ENCODE measurements around the gene ATP5MC3. TPM values are rescaled to one million over a fixed set of nuclear protein-coding genes. Genes with fewer than 3 reads are reported as not detected.

Gene ATP5MC3
- total RNA-seq, 1 donor from 2014 or later = 133 TPM

DNA sequence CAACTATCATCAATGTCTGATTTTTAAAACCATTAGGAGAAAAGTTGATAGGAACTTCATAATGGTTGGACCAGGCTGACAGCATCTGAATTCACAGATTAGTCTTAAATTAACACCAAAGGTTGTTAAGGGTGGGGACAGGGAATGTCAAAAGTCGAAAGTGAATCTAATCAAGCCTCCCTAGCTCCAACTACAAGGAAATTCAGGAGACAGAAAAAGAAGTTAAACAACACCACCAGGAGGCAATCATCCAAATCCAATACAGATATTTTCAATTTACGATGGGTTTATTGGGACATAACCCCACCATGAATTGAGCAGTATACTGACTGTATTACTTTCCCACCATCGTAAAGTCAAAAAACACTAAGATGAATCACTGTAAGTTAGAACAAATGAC, 46.3 kb downstream of the ATP5MC3 start:
- ATAC-seq (no peak), DNase-seq (no peak)
- Histone ChIP-seq H3K27me3 (ENCODE audit: low read depth) (no peaks in the 10 kb centered on the region), H3K4me3 (no peak overlapping the region), H3K36me3 (peaks cover 28% of the 10 kb centered on the region), H3K27ac (no peak overlapping the region), H3K9me3 (no peaks in the 10 kb centered on the region), H3K4me1 (no peaks in the 10 kb centered on the region)
- intact Hi-C loops (cut with DNase I) = no loop called here
- TF ChIP-seq CTCF (IDR thresholded peaks at IDR 0.05) = no peak

- ATAC-seq (no peak), DNase-seq (no peak)
- intact Hi-C loops (cut with DNase I) = no loop called here
- peaks cover 40% of the 10 kb centered on the region for H3K36me3 ChIP-seq
- TF ChIP-seq CTCF (IDR thresholded peaks at IDR 0.05) = no peak
- no peaks in the 10 kb centered on the region for H3K27me3 ChIP-seq (ENCODE audit: low read depth)
- no peak overlapping the region for H3K27ac ChIP-seq
- H3K9me3 ChIP-seq = no peaks in the 10 kb centered on the region
- no peak overlapping the region for H3K4me3 ChIP-seq
- no peaks in the 10 kb centered on the region for H3K4me1 ChIP-seq
Measured at GRCh38 chr2:175131252-175131651, 50.3 kb downstream of the ATP5MC3 start.

- Histone ChIP-seq H3K4me3 (no peak overlapping the region), H3K27ac (no peak overlapping the region), H3K9me3 (no peaks in the 10 kb centered on the region), H3K4me1 (no peaks in the 10 kb centered on the region), H3K27me3 (ENCODE audit: low read depth) (no peaks in the 10 kb centered on the region), H3K36me3 (peaks cover 21% of the 10 kb centered on the region)
- DNase-seq (no peak), ATAC-seq (no peak)
- no peak for TF ChIP-seq CTCF (IDR thresholded peaks at IDR 0.05)
- intact Hi-C loops (cut with DNase I) = no loop called here
Measured at GRCh38 chr2:175126661-175127060, 54.8 kb downstream of the ATP5MC3 start.

Small RNA genes lying within 50 kb of the gene (microRNA-seq; reads per million reads assigned to microRNA genes)
- not detected for gene MIR933 (ENCODE audit: borderline number of aligned reads)

Other genes starting within 250 kb of the ATP5MC3 start
- gene CHN1, start 176.3 kb downstream of the ATP5MC3 start, total RNA-seq = 16.8 TPM
- gene ATF2, start 13.5 kb downstream of the ATP5MC3 start, total RNA-seq = 48.0 TPM